Activated naive CD4-positive, alpha-beta T cell (primary cell): ENCODE measurements around the gene UBE4A.
"Not testable (repeated sequence)": the region's sequence is repeated elsewhere in the genome, so short reads cannot be mapped to it uniquely, and the experiment has no call there.

Source experiments
- DNase-seq, 4 experiments: peaks; one replicate each; lab custom pipeline; 2025; lab: John Stamatoyannopoulos, UW

Gene UBE4A

GRCh38 chr11:118401880-118402590 is 42.6 kb downstream of the UBE4A start:
- no peak for DNase-seq

- not testable (repeated sequence) for DNase-seq
Observed at GRCh38 chr11:118402594-118402993, 43.2 kb downstream of the UBE4A start.

GRCh38 chr11:118406599-118407166 is 47.3 kb downstream of the UBE4A start:
- no peak for DNase-seq

GRCh38 chr11:118410055-118410745 is 50.8 kb downstream of the UBE4A start:
- no peak for DNase-seq

- no peak for DNase-seq
Observed at GRCh38 chr11:118411530-118411929, 52.1 kb downstream of the UBE4A start.

- DNase-seq = no peak
Observed at GRCh38 chr11:118412921-118413320, 53.5 kb downstream of the UBE4A start.

GRCh38 chr11:118415062-118415738 is 55.8 kb downstream of the UBE4A start:
- no peak for DNase-seq

GRCh38 chr11:118415739-118416068 is 56.3 kb downstream of the UBE4A start:
- DNase-seq = no peak

- DNase-seq = not testable (repeated sequence)
Observed at GRCh38 chr11:118416900-118417299, 57.5 kb downstream of the UBE4A start.

GRCh38 chr11:118417801-118418200 is 58.4 kb downstream of the UBE4A start:
- no peak for DNase-seq

GRCh38 chr11:118418766-118419165 is 59.4 kb downstream of the UBE4A start:
- DNase-seq = no peak

- DNase-seq = no peak
Observed at GRCh38 chr11:118427707-118428106, 68.3 kb downstream of the UBE4A start.

- DNase-seq = no peak
Observed at GRCh38 chr11:118430956-118431355, 71.6 kb downstream of the UBE4A start.

GRCh38 chr11:118434123-118434552 is 74.7 kb downstream of the UBE4A start:
- DNase-seq = no peak

- peak in 2 of 4 experiments; percentile 19 to 23 for DNase-seq
Observed at GRCh38 chr11:118434553-118435289, 75.3 kb downstream of the UBE4A start.

GRCh38 chr11:118435290-118435892 is 76.0 kb downstream of the UBE4A start:
- peak in 3 of 4 experiments; percentile 24 to 56 (median 24) for DNase-seq

GRCh38 chr11:118435893-118436624 is 76.7 kb downstream of the UBE4A start, which contains the start of gene KMT2A:
Gene KMT2A (plus strand): TSS chr11:118436492. CDS start chr11:118436513, 21 bp downstream.
- peak; percentile 91 to 98 (median 92) for DNase-seq

GRCh38 chr11:118436639-118437207 is 77.3 kb downstream of the UBE4A start:
- DNase-seq = peak in 2 of 4 experiments; percentile 27 to 59

GRCh38 chr11:118437208-118438125 is 78.1 kb downstream of the UBE4A start:
- DNase-seq = peak in 1 of 4 experiments; percentile 35
